RWPE2 (cell line): ENCODE results near the gene MNX1.

Experiments used
- ATAC-seq: fragments of 200-7000 bp; cut with Tn5 transposase; 3 replicates; pipeline ENCODE4 v1.9.1; 2021; ENCODE audit warnings: low read depth
- DNase-seq: peaks from one replicate; pipeline ENCODE4 v3.0.0-alpha.2; 2020; ENCODE audit warnings: low spot score
- H3K27ac ChIP-seq: fragments of 450-650 bp; 2 replicates; pipeline ENCODE4 v1.5.1; 2017; ENCODE audit warnings: mild to moderate bottlenecking; ENCODE audit not compliant: poor library complexity, severe bottlenecking
- H3K27me3 ChIP-seq: fragments of 250-450 bp; sonication (Bioruptor Pico); 2 replicates; pipeline ENCODE4 v1.5.1; 2021; ENCODE audit warnings: mild to moderate bottlenecking, moderate library complexity; ENCODE audit not compliant: insufficient read depth, poor library complexity, severe bottlenecking
- H3K36me3 ChIP-seq: fragments of 250-450 bp; sonication (Bioruptor Pico); 2 replicates; pipeline ENCODE4 v1.5.1; 2020; ENCODE audit warnings: low read depth, mild to moderate bottlenecking, moderate library complexity
- H3K4me1 ChIP-seq: fragments of 250-450 bp; sonication (Bioruptor Pico); 2 replicates; pipeline ENCODE4 v1.5.1; 2021; ENCODE audit warnings: mild to moderate bottlenecking, moderate library complexity; ENCODE audit not compliant: insufficient read depth, poor library complexity, severe bottlenecking
- H3K4me3 ChIP-seq: fragments of 250-450 bp; sonication (Bioruptor Pico); 2 replicates; pipeline ENCODE4 v1.5.1; 2021; ENCODE audit warnings: mild to moderate bottlenecking, moderate library complexity; ENCODE audit not compliant: severe bottlenecking
- H3K9me3 ChIP-seq: fragments of 250-450 bp; sonication (Bioruptor Pico); 2 replicates; pipeline ENCODE4 v1.5.1; 2021; ENCODE audit warnings: mild to moderate bottlenecking, moderate library complexity; ENCODE audit not compliant: severe bottlenecking
- CTCF ChIP-seq: fragments of 450-650 bp; IDR thresholded peaks from one replicate; pipeline ENCODE4 v1.5.1; 2017; ENCODE audit warnings: mild to moderate bottlenecking, moderate library complexity; ENCODE audit not compliant: poor library complexity, severe bottlenecking

Gene MNX1

GRCh38 chr7:156986378-156986777 lies 24.1 kb downstream of the MNX1 start:
- Histone ChIP-seq H3K36me3 (no peaks in the 10 kb centered on the region), H3K27ac (no peak overlapping the region), H3K9me3 (no peaks in the 10 kb centered on the region), H3K27me3 (no peaks in the 10 kb centered on the region), H3K4me1 (no peaks in the 10 kb centered on the region), H3K4me3 (no peak overlapping the region)
- DNase-seq (no peak), ATAC-seq (no peak)
- no peak for TF ChIP-seq CTCF

- TF ChIP-seq CTCF = no peak
- ATAC-seq = 0 out of 3 replicates have a peak, but pooled peaks have one; percentile 19
- Histone ChIP-seq H3K4me3 (no peak overlapping the region), H3K9me3 (no peaks in the 10 kb centered on the region), H3K27me3 (no peaks in the 10 kb centered on the region), H3K27ac (no peak overlapping the region), H3K4me1 (no peaks in the 10 kb centered on the region), H3K36me3 (no peaks in the 10 kb centered on the region)
- DNase-seq = no peak
Observed at GRCh38 chr7:156985101-156985992, 25.1 kb downstream of the MNX1 start.

GRCh38 chr7:156984174-156984891 lies 26.1 kb downstream of the MNX1 start:
- ATAC-seq (no peak), DNase-seq (no peak)
- no peaks in the 10 kb centered on the region for H3K4me1 ChIP-seq
- H3K36me3 ChIP-seq = no peaks in the 10 kb centered on the region
- H3K27ac ChIP-seq = no peak overlapping the region
- H3K9me3 ChIP-seq = peaks cover 3% of the 10 kb centered on the region
- H3K4me3 ChIP-seq = no peak overlapping the region
- no peak for TF ChIP-seq CTCF
- no peaks in the 10 kb centered on the region for H3K27me3 ChIP-seq

- H3K9me3 ChIP-seq = peaks cover 4% of the 10 kb centered on the region
- H3K36me3 ChIP-seq = no peaks in the 10 kb centered on the region
- no peak for DNase-seq
- ATAC-seq = no peak
- no peaks in the 10 kb centered on the region for H3K27me3 ChIP-seq
- no peak overlapping the region for H3K27ac ChIP-seq
- TF ChIP-seq CTCF = no peak
- H3K4me3 ChIP-seq = no peak overlapping the region
- no peaks in the 10 kb centered on the region for H3K4me1 ChIP-seq
Observed at GRCh38 chr7:156979711-156980110, 30.8 kb downstream of the MNX1 start.
